Fibroblast of pulmonary artery (primary cell): ENCODE measurements around the gene FTCD.

Experiments used
- DNase-seq: peaks from one replicate; pipeline ENCODE4 v3.0.0-alpha.2; 2010; ENCODE audit warnings: low read depth
- H3K4me3 ChIP-seq: replicated peaks from 2 replicates; pipeline ENCODE4 v1.5.1; 2011; ENCODE audit warnings: low read depth, mild to moderate bottlenecking, control low read depth, low read length, moderate library complexity
- TF ChIP-seq, protein P1 (sequence below): IDR thresholded peaks from 2 replicates; pipeline ENCODE4 v1.5.1; 2011; ENCODE audit warnings: mild to moderate bottlenecking, control low read depth, low read length, inconsistent platforms; ENCODE audit errors: missing control alignments

Gene FTCD

DNA sequence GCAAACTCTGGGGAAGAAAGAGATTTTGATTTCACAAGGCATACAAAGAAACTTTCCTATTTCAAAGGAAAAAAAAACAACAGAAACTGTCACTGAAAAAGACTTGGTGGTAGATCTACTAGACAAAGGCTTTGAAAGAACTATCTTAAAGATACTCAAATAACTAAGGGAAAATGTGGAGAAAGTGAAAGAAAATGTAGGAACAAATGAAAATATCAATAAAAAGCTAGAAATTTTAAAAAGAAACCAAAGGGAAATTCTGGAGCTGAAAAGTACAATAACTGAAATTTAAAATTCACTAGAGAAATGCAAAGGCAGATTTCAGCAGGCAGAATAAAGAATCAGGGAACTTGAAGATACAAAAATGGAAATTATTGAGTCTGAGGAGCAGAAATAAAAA, 51.3 kb downstream of the FTCD start:
- H3K4me3 ChIP-seq = no peak overlapping the region
- TF ChIP-seq, protein P1, sequence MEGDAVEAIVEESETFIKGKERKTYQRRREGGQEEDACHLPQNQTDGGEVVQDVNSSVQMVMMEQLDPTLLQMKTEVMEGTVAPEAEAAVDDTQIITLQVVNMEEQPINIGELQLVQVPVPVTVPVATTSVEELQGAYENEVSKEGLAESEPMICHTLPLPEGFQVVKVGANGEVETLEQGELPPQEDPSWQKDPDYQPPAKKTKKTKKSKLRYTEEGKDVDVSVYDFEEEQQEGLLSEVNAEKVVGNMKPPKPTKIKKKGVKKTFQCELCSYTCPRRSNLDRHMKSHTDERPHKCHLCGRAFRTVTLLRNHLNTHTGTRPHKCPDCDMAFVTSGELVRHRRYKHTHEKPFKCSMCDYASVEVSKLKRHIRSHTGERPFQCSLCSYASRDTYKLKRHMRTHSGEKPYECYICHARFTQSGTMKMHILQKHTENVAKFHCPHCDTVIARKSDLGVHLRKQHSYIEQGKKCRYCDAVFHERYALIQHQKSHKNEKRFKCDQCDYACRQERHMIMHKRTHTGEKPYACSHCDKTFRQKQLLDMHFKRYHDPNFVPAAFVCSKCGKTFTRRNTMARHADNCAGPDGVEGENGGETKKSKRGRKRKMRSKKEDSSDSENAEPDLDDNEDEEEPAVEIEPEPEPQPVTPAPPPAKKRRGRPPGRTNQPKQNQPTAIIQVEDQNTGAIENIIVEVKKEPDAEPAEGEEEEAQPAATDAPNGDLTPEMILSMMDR = no peak

GRCh38 chr21:46100906-46101305, 54.5 kb downstream of the FTCD start:
- H3K4me3 ChIP-seq = peak overlapping the region; percentile 78
- no peak for DNase-seq
- TF ChIP-seq, protein P1 = no peak

More for the DNA sequence above, 51.3 kb downstream of the FTCD start:
- no peak for DNase-seq

- TF ChIP-seq, protein P1 = no peak
- peak; percentile 61 for DNase-seq
- peak overlapping the region; percentile 78 for H3K4me3 ChIP-seq
These were observed 55.0 kb downstream of the FTCD start for GRCh38 chr21:46100426-46100825.

- TF ChIP-seq, protein P1 = no peak
- peak overlapping the region; percentile 78 for H3K4me3 ChIP-seq
- no peak for DNase-seq
These were observed 55.4 kb downstream of the FTCD start for GRCh38 chr21:46100020-46100419.

DNA sequence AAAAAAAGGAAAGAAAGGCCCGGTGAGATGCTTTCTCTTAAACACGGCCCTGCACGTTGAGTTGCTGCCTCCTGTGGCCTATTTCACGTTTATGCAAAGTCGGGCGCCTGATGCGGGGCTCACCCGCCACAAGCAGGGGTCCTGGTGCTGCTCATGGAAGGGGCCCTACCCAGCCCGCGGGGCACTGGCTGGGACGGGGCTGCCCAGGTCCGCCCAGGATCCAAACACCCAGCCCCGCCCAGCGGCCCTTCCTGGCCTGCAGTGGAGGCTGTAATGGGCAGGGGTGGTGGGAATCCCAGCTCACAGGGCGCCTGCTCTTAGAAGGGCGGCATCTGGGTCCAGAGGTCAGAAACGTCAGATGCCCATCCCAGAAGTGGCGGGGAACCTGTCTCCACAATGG, 55.9 kb downstream of the FTCD start:
- DNase-seq = peak; percentile 42
- peak overlapping the region; percentile 78 for H3K4me3 ChIP-seq
- TF ChIP-seq, protein P1 = peak; percentile 13

- H3K4me3 ChIP-seq = peak overlapping the region; percentile 78
- DNase-seq = no peak
- TF ChIP-seq, protein P1 = no peak
These were observed 56.9 kb downstream of the FTCD start for GRCh38 chr21:46098303-46099141.
